Measurements from ENCODE around the gene SCN2B. TPM values are rescaled to one million over a fixed set of nuclear protein-coding genes. Genes with fewer than 3 reads are reported as not detected.

SCN2B gene
- total and polyA plus RNA-seq, 2 of the 4 experiments (the other 2 are of a cell fraction), result under 0.01 to 0.05 TPM

GRCh38 chr11:118221419-118221818 lies 45.0 kb upstream of the SCN2B start:
- Histone ChIP-seq H2BK5ac (ENCODE audit: low read depth, low read length, poor library complexity, severe bottlenecking) (no peak overlapping the region), H3K4me1 (ENCODE audit: control insufficient read depth, insufficient read depth, low read length) (no peaks in the 10 kb centered on the region), H4K5ac (ENCODE audit: low read depth, low read length) (no peak overlapping the region), H3K4ac (ENCODE audit: low read depth, low read length) (no peak overlapping the region), H3K27me3 (ENCODE audit: control insufficient read depth, insufficient read depth, low read length) (peaks cover 5% of the 10 kb centered on the region; the same call in 1 of the 2 replicates), H4K8ac (ENCODE audit: low read depth in 2 of 2, low read length in 2 of 2) (no peak overlapping the region), H3K14ac (replicated peaks; ENCODE audit: low read depth, low read length) (no peak overlapping the region), H3K27ac (ENCODE audit: insufficient read depth, low read length) (no peak overlapping the region), H3K4me2 (ENCODE audit: low read depth, low read length) (no peak overlapping the region), H2AK9ac (replicated peaks; ENCODE audit: low read depth, low read length, poor library complexity) (no peak overlapping the region), H4K91ac (ENCODE audit: insufficient read depth, low read depth, low read length) (no peak overlapping the region), H3K9me1 (ENCODE audit: insufficient read depth, low read length) (no peaks in the 10 kb centered on the region), H3K23ac (ENCODE audit: low read depth, low read length) (no peak overlapping the region), H3K9ac (ENCODE audit: low read depth, low read length) (no peak overlapping the region), H3K56ac (ENCODE audit: extremely low read depth, insufficient read depth, low read length) (no peak overlapping the region), H3K4me3 (ENCODE audit: insufficient read depth, low read depth, low read length) (no peak overlapping the region), H2AFZ (replicated peaks; ENCODE audit: low read length, poor library complexity) (no peak overlapping the region), H2BK20ac (ENCODE audit: low read depth, low read length) (no peak overlapping the region), H3K18ac (ENCODE audit: low read depth, low read length) (no peak overlapping the region), H2BK120ac (ENCODE audit: low read depth, low read length) (no peak overlapping the region), H3K9me3 (ENCODE audit: control insufficient read depth, insufficient read depth, low read length) (no peaks in the 10 kb centered on the region), H2BK15ac (ENCODE audit: low read depth, low read length) (no peak overlapping the region), H3K79me1 (ENCODE audit: low read depth in 1 of 2, low read length in 2 of 2) (no peaks in the 10 kb centered on the region), H4K20me1 (ENCODE audit: insufficient read depth, low read length) (no peaks in the 10 kb centered on the region), H2AK5ac (ENCODE audit: low read depth, low read length) (no peak overlapping the region), H3K36me3 (ENCODE audit: control insufficient read depth, insufficient read depth, low read length) (no peaks in the 10 kb centered on the region)
- CTCF ChIA-PET, result no interaction called here
- no TSS peak for BruUV-seq (replicated peaks)
- dilution Hi-C loops (cut with HindIII; ENCODE audit: low sequenced_read_pairs, unreplicated experiment) (no loop called here), intact Hi-C loops (cut with micrococcal nuclease) (no loop called here), in situ Hi-C loops (cut with MboI; ENCODE audit: low sequenced_read_pairs) (no loop called here)
- no peak for ATAC-seq (ENCODE audit: low read depth)
- DNase-seq, result no peak
- WGBS, 2 experiments (ENCODE audit: extremely low coverage in 2 of 2, insufficient read length in 1 of 2), result 60% methylated on average over 2 of the region's 5 CpGs; no CpG with 5 or more reads in 1 of the 2 experiments
- TF ChIP-seq RAD21 (IDR thresholded peaks at IDR 0.05; ENCODE audit: low read length) (no peak), SMC3 (IDR thresholded peaks at IDR 0.05; ENCODE audit: low read depth, low read length) (no peak), NFE2L2 (IDR thresholded peaks at IDR 0.05; ENCODE audit: low read depth, low read length) (no peak), RCOR1 (IDR thresholded peaks at IDR 0.05; ENCODE audit: insufficient replicate concordance, low read length) (no peak), POLR2A (IDR thresholded peaks at IDR 0.05; ENCODE audit: low read depth, low read length) (no peak), CTCF (conservative IDR thresholded peaks at IDR 0.05; ENCODE audit: low read depth, low read length) (no peak), RFX5 (IDR thresholded peaks at IDR 0.05; ENCODE audit: low read depth, low read length) (no peak), CHD1 (IDR thresholded peaks at IDR 0.05; ENCODE audit: low read depth, low read length) (no peak), USF2 (IDR thresholded peaks at IDR 0.05; ENCODE audit: low read depth, low read length) (no peak), CEBPB (IDR thresholded peaks at IDR 0.05; ENCODE audit: low read depth, low read length) (no peak), ELK1 (IDR thresholded peaks at IDR 0.05; ENCODE audit: borderline replicate concordance, low read depth, low read length) (no peak), FOS (IDR thresholded peaks at IDR 0.05; ENCODE audit: low read depth, low read length) (no peak), BHLHE40 (IDR thresholded peaks at IDR 0.05; ENCODE audit: low read depth, low read length) (no peak), MAFK (IDR thresholded peaks at IDR 0.05; ENCODE audit: low read depth, low read length) (no peak), MXI1 (IDR thresholded peaks at IDR 0.05; ENCODE audit: borderline replicate concordance, low read depth, low read length) (no peak), MAZ (IDR thresholded peaks at IDR 0.05; ENCODE audit: borderline replicate concordance, low read depth, low read length) (no peak)
- POLR2A ChIA-PET (ENCODE audit: unreplicated experiment), result no interaction called here

Data from IMR-90 (cell line).